Measurements from ENCODE around the gene CGNL1.

The CGNL1 gene

DNA sequence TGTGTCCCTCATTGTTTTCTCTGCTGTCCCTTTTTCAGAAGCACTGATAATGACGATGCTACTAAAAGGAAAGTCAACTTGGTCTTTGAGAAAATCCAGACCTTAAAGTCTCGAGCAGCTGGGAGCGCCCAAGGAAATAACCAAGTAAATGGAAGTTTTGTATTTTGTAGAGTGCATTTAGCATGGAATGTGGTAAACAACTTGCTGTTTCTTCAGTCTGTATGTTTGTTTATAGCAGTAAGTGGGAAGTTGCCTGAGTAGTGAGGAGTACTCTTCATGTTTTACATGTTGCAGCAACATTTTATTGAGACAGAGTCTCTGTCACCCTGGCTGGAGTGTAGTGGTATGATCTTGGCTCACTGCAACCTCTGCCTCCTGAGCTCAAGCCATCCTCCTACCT is 66.0 kb downstream of the CGNL1 start:
- no peak for TF ChIP-seq CTCF (IDR thresholded peaks at IDR 0.05; ENCODE audit: control insufficient read depth, extremely low read depth, insufficient read depth)

DNA sequence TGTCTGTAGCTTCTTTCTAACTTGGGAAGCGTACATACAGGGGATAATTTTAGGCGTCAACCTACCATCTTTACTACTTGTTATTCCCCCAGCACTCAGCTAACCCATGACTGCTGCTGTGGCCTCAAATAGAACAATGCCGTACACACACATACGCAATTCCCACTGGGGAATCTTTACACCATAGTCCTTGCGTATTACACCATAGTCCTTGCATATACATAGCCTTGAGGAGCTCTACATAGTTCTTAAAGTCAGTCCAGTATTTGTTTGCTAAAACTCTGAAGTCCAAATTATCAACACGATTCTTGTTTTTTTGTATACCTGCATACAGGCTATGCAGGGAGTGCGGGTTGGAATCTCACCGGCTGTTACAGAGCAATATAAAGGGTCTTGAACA is 67.2 kb downstream of the CGNL1 start:
- TF ChIP-seq CTCF (IDR thresholded peaks at IDR 0.05; ENCODE audit: control insufficient read depth, extremely low read depth, insufficient read depth) = no peak
- DNase-seq (ENCODE audit: low read depth) = no peak
- no peak overlapping the region for H3K4me3 ChIP-seq (ENCODE audit: low read depth, low read length)

More for the DNA sequence above, 66.0 kb downstream of the CGNL1 start:
- DNase-seq (ENCODE audit: low read depth) = no peak
- H3K4me3 ChIP-seq (ENCODE audit: low read depth, low read length) = no peak overlapping the region

GRCh38 chr15:57444877-57445513 is 68.7 kb downstream of the CGNL1 start:
- H3K4me3 ChIP-seq (ENCODE audit: low read depth, low read length) = no peak overlapping the region
- no peak for DNase-seq (ENCODE audit: low read depth)
- TF ChIP-seq CTCF (IDR thresholded peaks at IDR 0.05; ENCODE audit: control insufficient read depth, extremely low read depth, insufficient read depth) = no peak

GRCh38 chr15:57445872-57446271 is 69.6 kb downstream of the CGNL1 start:
- H3K4me3 ChIP-seq (ENCODE audit: low read depth, low read length) = no peak overlapping the region
- DNase-seq (ENCODE audit: low read depth) = no peak
- no peak for TF ChIP-seq CTCF (IDR thresholded peaks at IDR 0.05; ENCODE audit: control insufficient read depth, extremely low read depth, insufficient read depth)

- TF ChIP-seq CTCF (IDR thresholded peaks at IDR 0.05; ENCODE audit: control insufficient read depth, extremely low read depth, insufficient read depth) = no peak
- DNase-seq (ENCODE audit: low read depth) = no peak
- H3K4me3 ChIP-seq (ENCODE audit: low read depth, low read length) = no peak overlapping the region
These were observed 70.1 kb downstream of the CGNL1 start for GRCh38 chr15:57446393-57446792.

DNA sequence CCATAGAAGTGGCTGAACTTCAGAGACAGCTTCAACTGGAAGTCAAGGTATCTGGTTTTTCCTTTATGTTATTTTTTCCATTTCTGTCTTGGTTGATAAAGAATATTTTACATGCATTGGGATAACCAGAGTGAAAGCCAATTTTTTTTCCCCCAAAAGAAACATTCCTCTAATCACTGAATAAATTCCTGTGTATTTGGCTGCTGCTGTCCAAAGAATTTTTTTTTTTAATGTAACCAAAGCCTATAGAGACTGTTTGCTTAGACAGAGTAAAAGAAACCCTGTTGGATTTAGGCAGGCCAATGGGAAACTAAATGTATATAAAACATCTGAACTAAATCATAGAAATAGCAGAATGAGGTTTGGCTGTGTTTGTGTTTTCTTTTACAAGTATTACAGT is 75.2 kb downstream of the CGNL1 start:
- H3K4me3 ChIP-seq (ENCODE audit: low read depth, low read length) = no peak overlapping the region
- no peak for DNase-seq (ENCODE audit: low read depth)
- TF ChIP-seq CTCF (IDR thresholded peaks at IDR 0.05; ENCODE audit: control insufficient read depth, extremely low read depth, insufficient read depth) = no peak

- H3K4me3 ChIP-seq (ENCODE audit: low read depth, low read length) = no peak overlapping the region
- TF ChIP-seq CTCF (IDR thresholded peaks at IDR 0.05; ENCODE audit: control insufficient read depth, extremely low read depth, insufficient read depth) = no peak
- DNase-seq (ENCODE audit: low read depth) = no peak
These were observed 75.9 kb downstream of the CGNL1 start for GRCh38 chr15:57452090-57452754.
